NOMO-1 treated with DMSO at 0.1 percent for 48 hours (cell line): ENCODE measurements around the gene USP20.
"Not testable (repeated sequence)": the region's sequence is repeated elsewhere in the genome, so short reads cannot be mapped to it uniquely, and the experiment has no call there.

ENCODE experiments used
- DNase-seq: peaks from one replicate; lab custom pipeline; 2025; ENCODE audit not compliant: unreplicated experiment; lab: John Stamatoyannopoulos, UW

USP20 gene

DNA sequence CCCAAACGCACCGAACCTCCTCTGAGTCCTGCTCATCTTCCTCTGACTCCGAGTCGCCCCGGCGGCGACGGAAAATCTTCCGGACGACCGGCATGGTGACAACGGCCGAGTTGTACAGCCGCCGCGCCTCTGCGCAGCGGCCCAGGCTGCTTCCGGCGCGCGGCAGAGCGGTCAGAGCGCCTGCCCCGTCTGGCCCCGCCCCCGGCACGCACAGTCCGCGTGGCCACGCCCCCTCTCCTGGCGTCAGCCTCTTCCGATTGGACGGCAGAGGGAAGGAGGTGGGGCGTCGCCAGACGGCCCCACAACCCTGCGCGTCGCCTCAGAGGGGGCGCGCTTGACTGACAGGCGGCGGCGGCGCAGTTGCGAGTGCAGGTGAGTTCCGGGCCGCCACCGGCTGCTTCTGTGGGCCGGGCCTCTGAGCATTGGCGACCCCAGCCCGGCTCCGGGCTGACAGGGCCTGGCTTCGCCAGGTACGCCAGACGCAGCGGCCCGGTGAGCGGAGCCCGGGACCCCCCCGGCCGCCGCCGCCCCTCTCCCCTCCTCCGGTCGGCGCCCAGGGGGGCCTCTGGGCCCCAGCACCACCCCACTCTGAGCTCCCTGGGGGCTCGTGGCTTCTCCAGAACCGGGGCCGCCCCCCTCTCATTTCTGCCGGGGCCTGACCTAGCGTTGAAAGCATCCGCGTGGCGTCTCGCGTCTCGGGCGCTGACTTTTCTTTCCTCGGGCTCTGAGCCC is at the start of gene USP20, which contains the start of gene C9orf78:
USP20 (plus strand) TSS at position 331 of the 732 bp plus-strand sequence. CDS start 17,098 bp downstream, outside the sequence.
C9orf78 (minus strand) TSS at position 148 of the 732 bp plus-strand sequence; CDS start at position 94, 54 bp downstream.
- peak; percentile 96 for DNase-seq

GRCh38 chr9:129785866-129786265 is 49.4 kb upstream of the USP20 start:
- no peak for DNase-seq

DNA sequence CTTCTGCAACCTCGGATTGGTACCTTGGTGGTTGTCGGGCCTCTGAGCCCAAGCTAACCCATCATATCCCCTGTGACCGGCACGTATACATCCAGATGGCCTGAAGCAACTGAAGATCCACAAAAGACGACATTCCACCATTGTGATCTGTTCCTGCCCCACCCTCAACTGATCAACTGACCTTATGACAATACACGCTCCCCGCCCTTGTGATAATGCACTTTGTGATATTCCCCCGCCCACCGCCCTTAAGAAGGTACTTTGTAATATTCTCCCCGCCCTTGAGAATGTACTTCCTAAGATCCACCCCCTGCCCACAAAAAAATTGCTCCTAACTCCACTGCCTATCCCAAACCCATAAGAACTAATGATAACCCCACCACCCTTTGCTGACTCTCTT is 48.8 kb upstream of the USP20 start:
- no peak for DNase-seq

DNA sequence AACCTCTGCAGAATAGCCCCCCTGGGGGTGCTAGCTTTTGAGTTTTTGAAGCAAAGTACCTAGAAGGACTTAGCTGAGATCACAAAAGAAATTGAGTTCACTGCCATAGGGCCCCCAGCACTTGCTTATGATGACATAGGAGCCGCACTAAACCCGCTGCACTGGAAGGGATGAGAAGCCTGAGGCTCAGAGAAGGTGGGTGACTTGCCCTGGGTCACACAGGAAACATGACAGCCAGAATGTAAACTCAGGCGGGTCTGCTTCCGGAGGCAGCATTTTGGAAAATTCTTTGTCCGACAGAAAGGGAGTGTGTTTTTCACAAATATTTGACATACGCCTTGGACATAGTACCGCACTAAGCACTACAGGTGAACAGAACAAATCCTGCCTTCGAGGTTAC is 40.7 kb upstream of the USP20 start:
- DNase-seq: no peak

DNA sequence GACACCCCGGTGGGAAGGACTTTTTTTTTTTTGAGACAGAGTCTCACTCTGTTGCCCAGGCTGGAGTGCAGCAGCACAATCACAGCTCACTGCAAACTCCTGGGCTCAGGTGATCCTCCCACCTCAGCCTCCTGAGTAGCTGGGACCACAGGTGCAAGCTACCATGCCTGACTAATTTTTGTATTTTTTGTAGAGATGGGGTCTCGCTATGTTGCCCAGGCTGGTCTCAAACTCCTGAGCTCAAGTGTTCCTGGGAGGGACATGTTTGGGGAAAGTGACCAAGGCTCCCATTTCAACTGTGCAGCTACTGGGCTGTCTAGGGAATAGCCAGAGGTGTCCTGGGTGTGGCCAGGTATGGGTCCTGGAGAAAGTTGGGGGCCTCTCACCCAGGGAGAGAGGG is 39.2 kb upstream of the USP20 start:
- not testable (repeated sequence) for DNase-seq

- no peak for DNase-seq
Observed at GRCh38 chr9:129798973-129799372, 36.3 kb upstream of the USP20 start.

- no peak for DNase-seq
Observed at GRCh38 chr9:129801504-129801903, 33.8 kb upstream of the USP20 start.

DNA sequence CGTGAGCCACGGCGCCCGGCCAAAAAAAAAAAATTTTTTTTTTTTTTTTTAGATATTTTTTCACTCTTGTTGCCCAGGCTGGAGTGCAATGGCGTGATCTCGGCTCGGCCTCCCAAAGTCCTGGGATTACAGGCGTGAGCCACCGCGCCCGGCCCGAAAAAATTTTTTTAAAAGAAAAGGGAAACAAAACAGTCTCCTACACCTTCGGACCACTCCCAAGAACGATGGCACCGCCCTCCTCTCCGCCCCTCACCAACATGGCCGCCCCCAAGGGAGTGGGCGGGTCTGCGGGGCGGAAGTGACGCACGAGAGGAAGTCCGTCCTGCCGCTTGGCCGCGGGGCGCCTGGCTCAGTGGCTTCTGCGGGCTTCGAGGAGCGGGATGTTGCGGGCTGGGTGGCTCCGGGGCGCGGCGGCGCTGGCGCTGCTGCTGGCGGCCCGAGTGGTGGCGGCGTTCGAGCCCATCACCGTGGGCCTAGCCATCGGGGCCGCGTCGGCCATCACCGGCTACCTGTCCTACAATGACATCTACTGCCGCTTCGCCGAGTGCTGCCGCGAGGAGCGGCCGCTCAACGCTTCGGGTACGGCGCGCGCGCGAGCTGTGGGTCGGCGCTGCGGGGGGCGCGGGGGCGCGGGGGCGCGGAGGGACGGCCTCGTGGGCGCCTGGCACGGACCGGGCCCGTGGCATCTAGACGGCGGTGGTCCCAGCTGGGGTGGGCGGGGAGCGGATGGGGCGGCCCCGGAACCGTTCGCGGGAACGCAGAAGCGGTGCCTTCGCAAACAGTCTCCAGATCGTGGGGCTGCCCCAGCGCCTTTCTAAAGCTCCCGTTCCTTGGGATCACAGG is 32.2 kb upstream of the USP20 start, which contains the start of gene TOR1B:
TOR1B (plus strand) TSS at position 352 of the 843 bp plus-strand sequence; CDS start at position 381, 29 bp downstream.
- DNase-seq: peak; percentile 83

- no peak for DNase-seq
Observed at GRCh38 chr9:129803676-129804060, 31.6 kb upstream of the USP20 start.

DNA sequence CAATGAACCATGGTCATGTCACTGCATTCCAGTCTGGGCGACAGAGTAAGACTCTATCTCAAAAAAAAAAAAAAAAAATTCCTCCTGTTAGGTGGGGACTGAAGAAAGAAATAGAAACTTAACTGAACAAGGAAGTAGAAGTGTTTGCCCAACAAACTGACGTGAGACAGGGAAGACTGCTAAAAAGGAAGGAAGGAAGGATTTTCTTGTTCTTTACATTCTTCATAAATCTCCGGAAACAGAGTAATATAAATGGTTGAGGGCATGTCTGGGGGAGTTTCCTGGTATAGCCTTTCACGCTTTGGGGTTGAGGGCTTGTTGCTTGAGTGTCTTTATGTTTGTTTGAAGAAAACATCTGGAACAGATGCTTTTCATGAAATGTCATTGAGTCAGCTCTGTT is 29.2 kb upstream of the USP20 start:
- DNase-seq: peak; percentile 59

DNA sequence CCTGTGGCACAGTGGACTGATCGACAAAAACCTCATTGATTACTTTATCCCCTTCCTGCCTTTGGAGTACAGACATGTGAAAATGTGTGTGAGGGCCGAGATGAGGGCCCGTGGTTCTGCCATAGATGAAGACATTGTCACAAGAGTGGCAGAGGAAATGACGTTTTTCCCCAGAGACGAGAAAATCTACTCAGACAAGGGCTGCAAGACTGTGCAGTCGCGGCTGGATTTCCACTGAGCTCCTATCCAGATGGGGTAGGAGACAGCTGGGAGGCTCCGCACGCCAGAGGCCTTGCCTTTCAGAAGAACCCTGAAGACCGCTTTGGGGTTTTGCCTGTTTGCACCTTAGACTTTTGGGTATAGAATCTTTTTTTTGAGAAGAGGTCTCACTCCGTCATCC is 25.9 kb upstream of the USP20 start:
- DNase-seq: no peak

DNA sequence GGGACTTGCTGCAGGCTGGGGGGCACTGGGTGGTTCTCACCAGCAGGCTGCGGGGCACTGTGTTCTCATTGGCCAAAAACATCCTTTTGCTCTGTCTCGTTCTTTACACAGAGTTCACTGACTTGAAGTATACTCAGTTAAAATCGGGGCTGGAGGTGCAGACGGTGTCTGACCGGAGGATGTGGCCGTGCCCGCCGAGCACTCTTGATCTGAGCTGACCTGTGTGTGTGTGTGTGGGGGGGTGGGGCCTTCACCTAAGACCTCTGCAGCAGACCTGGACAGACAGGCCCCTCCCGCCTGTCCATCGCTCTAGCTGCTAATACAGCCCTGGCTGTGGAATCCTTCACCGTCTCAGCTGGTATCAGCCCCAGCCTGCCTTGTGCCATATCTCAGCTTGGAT is 25.1 kb upstream of the USP20 start:
- no peak for DNase-seq

GRCh38 chr9:129810788-129811187 is 24.5 kb upstream of the USP20 start:
- DNase-seq: no peak

DNA sequence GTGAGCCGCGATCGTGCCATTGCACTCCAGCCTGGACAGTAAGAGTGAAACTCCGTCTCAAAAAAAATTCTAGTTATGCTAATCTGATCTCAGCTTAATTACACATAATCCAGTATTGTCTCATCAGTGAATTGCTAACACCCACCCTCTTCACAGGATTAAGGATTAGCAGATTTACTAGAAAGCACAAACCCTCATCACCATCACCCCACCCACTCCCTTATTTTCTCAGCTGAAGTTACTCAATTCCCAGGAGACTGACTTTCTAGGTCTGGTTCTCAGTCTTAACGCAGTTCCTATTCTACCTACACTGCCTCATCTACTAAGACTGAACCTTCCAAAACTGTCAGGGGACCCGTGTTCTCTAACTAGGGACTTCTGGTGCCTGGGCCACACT is 23.3 kb upstream of the USP20 start:
- DNase-seq: no peak

GRCh38 chr9:129812385-129812784 is 22.9 kb upstream of the USP20 start:
- no peak for DNase-seq

DNA sequence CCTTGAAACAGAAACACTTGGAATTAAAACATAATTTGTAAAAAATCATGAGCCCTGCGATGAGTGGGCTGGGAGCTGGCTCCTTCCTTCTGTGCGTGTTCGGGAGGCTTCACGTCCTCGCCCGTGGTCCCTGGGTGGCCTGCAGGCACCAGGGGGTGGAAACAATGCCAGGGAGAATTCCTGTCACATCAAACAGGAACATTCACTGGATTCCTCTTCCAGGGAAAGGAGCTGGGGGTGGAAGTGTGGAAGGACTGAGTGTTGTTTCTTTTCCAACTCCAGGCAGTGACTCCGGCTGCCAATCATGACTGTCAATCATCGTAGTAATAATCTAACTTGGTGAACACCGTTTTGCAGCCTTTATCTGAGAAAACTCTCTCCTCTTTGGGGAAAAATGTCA is 21.6 kb upstream of the USP20 start:
- no peak for DNase-seq

GRCh38 chr9:129814432-129815223 is 20.6 kb upstream of the USP20 start:
- no peak for DNase-seq

DNA sequence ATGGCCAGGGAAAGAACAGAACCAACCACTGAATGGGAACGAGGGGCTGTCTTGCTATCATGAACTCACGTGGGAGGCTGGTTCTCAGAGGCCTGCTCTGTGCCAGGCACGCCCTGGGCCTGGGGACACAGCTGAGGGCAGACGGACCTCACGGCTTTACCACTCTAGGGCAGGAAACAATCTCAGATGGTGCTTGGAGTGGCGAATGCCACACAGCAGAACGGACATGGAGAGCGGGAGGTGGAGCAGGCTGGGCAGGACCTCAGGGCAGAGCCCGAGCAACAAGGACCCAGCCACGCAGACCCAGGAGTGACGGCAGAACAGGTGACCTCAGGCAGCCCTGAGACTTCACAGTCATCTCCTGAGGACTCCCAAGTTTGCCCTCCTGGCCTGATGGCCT is 20.0 kb upstream of the USP20 start:
- no peak for DNase-seq

DNA sequence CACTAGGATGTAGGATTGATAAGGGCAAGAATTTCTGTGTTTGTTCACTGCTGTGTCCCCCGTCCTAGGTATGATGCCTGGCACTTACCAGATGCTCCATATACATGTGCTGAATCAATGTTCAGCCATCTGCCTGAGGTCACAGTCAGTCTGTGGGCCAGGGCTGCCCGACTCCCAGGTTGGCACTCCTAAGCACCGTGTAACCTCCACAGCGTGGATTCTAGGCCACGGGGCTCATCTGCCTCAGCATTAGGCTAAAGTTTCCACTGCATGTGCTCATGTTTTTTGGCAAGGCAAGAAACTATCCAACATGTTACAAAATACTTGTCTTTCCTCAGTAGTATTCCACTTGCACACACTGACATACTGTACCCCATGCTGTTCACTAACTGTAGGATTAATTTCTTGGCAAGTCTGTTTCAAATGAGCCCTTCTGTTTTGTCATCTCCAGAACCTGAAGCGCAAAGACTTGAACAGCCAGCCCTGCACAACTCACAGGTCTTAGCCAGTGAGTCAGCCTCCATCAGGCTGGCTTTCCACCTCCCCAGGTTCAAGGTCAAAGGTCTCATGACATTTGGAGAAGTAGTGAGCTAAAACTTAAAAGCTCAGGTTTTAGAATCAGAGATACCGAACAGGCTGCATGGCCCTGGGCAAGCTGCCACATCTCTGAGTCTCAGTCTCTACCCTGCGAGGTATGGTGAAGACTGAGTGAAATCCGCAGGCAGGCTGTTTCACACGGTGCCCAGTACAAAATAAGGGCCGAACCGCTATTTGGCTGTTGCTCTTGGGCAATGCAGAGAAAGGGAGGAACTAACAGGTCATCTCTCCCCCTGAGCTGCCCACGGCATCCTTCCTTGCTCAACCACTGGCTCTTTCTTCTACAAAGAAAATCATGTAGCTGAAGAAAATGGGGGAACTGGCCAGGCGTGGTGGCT is 18.5 kb upstream of the USP20 start:
- peak; percentile 89 for DNase-seq

DNA sequence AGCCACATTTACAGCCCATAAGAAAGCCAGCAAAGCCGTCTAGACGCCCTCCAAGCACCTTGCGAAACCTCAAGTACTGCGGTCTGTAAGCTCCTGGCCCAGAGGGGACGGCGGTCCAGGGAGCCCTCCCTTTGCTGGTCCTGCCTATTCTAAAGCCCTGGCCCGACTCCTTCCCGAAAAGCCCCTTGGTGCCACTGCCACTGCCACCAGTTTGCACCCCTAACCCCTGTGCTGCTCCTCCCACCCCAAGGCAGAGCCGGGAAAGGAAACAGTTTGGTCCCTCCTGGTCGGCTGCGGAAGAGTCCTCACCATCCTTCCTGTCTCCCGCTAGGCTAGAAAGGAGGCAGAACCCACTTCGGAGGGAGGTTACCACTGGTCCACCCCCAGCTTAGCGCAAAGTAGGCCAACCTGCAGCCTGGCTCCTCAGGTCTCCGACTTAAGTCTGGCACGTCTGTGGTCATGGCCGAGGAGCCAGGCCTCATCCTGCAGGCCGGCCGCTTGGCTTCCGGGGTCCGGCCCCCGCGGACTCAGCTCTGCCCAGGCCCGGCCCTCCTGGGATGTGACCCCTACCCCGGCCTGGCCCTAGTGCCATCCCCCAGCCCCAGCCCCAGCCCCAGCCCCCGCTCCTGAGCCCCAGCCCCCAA is 12.2 kb upstream of the USP20 start:
- DNase-seq: peak; percentile 69
